DLD1 (cell line): ENCODE measurements around the gene LITAFD.
"Not testable (repeated sequence)": the region's sequence is repeated elsewhere in the genome, so short reads cannot be mapped to it uniquely, and the experiment has no call there.

ENCODE experiments used
- in situ Hi-C: cut with HindIII; loops from 2 replicates; pipeline ENCODE4 v1.10.0; 2017; ENCODE audit warnings: low sequenced_read_pairs

LITAFD gene

DNA sequence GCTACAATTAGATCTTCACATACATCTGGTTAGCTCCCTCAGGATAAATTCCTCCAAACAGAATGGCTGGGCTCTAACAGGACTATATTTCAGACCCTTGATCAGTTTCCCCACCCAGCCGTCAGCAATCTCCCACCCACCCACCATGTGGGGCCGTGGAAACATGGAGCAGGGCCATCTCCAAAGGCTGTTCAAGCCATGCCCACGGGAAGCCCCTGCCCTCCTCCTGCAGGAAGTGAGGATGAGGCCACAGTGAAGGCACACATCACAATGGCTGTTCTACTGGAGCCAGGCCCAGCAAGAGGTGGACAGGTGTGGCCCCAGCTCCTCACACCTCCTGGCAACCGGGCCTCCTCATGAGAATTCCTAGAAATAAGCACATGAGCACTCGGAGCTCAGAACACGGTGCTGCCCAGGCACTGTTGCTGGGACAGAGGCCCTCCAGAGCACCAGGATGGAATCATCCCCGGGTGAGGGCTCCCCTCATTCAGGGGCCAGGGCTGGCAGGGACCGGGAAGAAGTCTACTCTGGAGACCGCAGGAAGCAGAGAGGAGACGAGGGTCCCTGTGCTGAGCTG lies at the start of gene LITAFD:
LITAFD (plus strand) TSS at position 311 of the 577 bp plus-strand sequence. CDS start 2,005 bp downstream, outside the sequence.
- in situ Hi-C loops: no loop called here

DNA sequence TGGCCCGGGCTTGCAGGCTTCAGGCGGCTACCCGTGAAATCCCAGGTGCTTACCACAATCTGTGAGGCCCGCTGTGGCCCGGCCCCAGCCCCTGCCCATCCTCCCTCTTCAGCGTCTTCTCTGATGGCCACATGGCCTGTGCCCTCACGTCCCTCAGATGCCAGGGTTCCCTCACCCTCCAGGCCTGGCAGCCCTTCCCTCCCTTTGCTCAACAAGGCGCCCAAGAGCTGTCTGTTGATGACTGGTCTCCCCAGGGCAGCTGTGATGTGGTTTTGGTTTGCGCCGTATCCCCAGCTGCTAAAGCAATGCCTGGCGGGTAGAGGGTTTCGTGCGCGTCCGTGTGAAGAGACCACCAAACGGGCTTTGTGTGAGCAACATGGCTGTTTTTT lies 49.4 kb upstream of the LITAFD start:
- in situ Hi-C loops: no loop called here

DNA sequence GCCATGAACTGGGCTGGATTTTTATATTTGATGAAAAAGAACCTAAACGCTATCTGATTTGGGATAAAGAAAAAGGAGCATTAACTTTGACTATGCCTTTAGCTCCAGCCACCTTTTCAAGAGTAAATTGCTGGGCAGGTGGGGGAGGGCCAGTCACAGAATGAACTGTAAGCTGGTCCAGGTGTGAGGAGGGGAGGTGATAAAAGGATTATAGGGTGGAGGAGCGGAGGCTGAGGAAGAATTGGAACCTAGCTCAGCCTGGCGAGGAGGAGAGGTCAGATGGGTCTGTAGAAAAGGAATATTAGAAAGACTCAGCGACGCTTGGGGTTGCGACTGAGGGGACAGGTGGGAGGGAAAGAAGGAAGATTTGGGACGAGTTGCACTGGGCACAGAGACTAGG lies 45.4 kb upstream of the LITAFD start:
- in situ Hi-C loops: not testable (repeated sequence)

DNA sequence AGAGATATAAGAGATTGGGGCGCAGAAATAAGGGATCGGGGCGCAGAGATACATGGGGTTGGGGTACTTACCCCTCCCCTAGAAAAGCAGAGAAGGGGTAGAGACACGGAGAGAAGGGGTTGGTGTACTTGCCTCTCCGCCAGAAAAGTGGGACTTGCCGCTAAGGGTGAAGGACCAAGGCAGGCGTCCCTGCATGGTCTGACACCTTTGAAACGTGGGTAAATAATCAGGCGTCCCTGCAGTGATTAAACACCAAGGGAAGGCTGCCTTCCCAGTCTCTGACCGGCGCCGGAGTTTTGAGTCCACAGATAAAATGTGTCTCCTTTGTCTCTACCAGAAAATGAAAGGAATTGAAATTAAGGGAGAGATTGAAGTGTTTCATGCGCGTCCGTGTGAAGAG lies 44.6 kb upstream of the LITAFD start:
- in situ Hi-C loops: not testable (repeated sequence)

DNA sequence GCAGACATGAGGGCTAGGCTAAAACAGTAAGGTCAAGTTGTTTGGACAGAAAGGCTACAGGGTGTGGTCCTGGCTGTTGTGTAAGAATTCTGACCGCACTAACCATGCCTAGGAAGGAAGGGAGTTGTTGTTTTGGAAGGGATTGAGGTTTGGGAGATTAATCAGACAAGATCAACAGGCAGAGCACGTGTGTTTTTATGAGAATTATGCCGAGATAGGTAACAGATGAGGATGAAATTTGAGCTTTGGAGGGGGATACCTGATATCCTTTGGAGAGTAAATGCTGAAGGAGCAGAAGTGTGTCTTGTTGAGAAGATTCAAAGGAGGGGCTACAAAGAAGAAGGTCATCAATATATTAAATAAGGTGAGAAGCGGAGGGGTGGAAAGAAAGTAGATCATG lies 40.1 kb upstream of the LITAFD start:
- in situ Hi-C loops: not testable (repeated sequence)

DNA sequence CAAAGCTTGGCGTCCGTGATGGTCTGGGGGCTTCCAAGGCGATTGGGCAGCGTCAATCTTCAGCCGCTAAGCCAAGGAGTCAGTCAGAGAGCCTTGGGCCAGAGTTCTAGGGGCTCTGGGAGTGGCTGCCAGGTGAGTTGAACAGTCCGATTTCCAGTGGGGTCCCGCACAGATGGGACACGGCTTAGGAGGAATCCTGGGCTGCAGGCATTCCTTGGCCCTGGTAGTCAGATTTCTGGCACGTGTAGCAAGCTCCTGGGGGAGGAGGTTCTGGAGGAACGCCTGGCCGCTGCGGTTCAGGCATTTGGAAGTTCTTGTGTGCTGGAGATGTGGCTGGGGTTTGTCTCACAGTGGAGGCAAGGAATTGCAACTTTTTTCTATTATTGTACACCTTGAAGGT lies 38.9 kb upstream of the LITAFD start:
- in situ Hi-C loops: not testable (repeated sequence)

DNA sequence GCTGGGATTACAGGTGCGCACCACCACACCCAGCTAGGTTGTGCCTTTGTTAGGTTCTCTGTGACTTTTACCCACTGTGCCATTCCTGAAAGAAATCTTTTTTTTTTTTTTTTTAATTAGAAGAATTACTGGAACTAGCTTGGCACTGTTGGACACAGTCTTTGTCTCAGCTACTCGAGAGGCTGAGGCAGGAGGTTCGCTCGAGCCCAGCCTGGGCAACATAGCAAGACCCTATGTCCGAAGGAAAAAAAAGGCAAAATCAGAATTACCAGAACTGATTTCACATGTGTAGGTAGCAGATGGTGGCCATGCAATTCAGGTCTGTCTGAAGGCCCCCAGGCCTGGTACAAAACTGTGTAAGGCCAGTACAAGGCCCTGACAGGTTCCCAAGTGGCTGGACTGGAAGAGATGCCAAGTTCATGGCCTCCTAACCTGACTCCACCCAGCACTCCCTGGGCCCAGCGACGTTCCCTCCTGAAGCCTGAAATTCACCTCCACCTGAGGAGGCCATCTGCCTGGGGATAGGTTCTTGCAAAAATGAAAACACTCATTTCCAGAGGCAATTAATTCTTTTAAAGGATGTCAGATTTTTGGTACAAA lies 36.4 kb upstream of the LITAFD start:
- in situ Hi-C loops: no loop called here

DNA sequence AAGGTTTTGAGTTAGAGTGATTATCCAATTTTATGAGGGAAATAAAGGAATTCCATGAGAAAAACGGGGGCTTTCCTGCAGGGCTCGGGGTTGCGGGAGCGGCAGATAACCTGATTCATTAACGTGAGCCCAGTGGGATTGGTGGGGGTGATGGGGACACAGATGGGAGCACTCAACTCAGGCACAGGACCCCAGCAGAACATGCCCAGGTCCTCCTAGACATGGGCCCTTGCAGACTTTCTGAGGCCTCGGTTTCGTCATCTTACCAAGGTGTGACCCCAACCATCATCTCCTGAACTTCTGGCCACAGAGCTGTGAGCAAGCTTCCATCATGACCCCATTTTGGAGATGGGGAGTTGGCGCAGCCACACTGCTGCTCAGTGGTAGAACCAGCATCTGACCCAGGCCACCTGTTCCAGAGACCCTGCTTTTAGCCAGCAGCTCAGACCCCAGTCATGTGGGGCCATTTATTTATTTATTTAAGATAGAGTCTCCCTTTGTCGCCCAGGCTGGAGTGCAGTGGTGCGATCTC lies 35.7 kb upstream of the LITAFD start:
- in situ Hi-C loops: no loop called here

DNA sequence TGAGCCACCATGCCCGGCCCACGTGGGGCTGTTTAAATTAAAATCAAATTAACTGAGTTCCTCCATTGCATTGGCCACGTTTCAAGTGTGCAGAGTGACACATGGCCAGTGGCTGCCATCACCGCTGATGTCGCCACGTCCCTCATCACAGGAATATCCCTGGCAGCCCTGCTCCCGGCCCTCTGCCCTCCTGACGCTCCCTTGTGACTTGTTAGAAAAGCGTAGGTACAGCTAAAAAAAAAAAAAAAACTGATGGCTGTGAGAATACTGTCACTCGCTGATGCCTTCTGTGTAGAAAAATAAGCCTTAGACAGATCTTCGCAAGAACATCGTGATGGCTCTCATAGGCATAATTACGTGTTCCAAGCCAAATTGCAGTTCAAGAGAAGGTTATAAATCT lies 35.0 kb upstream of the LITAFD start:
- in situ Hi-C loops: no loop called here

DNA sequence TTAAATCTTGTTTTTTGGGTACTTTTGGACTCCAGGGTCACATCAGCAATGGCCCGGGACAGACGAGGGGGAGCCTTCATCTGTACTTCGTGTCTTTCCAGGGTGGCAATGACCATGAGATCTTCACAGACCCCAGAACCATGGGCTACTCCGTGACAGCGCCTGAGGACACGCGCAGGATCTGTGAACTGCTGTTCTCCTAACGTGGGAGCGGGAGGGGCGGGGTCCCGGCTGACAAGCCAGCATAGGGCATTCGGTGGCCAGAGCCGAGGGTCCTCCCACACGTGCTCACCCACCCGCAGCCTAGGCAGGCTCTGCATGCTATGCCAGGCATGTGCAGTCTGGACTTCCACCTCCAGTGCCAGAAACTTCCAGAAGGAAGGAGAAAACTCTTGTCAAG lies 34.5 kb upstream of the LITAFD start:
- in situ Hi-C loops: no loop called here

DNA sequence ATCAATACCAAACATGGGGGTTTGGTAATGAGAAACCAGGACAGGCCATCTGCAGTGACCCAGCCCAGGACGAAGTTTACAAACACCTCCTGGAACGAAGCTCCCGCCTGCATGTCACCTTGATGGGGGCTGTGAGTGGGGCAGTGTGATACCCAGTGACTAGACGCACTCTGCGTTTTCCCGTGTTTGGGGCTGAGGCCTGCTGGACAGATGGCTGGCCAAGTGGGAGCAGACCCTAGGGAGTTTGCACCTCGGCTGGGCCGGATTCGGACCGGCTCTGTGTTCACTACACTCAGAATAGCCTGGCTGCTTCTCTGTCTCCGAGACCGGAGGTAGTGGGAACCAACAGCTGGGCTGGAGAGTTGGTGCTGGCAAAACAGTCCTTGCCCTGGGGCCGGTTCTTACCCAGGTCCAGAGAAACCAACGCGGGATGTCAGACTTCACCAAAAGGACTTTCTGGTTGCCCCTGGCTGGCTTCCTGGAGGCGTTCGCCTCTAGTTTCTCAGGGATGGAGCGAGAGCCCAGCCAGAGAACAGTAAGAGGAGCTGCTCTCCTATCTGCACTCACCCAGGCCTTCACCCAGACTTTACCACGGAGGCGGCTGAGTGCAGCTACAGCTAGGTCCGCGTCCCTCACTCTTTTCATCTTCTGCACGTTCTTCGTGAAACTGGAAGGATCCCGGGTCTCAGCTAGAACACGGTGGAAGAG lies 33.8 kb upstream of the LITAFD start:
- in situ Hi-C loops: no loop called here

DNA sequence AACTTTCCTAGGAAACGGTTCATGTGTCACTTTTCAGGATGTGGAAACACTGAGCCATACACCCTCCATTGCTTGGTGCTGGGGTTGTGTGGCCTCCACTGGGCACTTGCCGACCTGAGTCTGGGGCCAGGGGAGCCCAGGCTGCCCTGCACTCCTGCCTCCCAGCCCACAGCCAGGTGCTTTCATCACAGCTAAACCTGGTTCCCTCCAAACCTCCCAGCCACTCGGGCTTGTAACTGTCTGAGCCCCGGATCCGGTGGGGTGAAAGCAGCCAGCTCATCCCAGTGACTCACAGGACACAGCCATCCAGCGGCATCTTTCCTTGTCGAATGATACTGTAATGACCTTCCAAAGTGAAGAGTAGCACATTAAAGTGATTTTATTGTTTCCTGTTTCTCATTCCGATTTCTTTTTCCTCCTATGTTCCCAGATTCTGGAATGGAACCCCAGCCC lies 33.2 kb upstream of the LITAFD start:
- in situ Hi-C loops: no loop called here

DNA sequence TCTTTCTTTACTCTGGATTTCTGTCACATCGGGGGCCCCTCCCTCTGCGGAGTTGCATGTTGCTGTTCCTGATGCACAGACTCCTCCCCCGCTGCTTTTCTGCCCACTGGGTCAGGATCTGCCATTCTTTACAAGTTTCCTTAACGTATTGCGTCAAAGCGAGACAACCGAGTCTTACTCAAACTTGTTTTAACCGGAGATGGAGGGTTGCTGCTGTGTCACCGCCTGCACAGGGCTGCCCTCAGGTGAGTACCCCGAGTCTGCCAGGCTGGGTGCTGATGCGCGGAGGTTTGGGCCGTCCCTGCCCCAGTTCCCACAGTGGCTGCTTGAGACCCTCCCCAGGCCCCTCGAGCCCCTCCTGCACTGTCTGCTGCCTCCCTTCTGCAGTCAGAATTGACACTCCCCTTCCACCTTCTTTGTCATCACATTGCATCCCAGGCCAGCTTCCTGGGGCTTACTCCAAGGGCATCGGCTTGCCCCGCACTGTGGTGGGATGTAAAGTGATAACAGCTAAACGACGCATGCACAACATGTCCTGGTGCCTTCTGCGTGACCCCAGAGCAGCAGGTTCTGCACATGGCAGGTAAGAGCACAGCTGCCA lies 32.6 kb upstream of the LITAFD start:
- in situ Hi-C loops: no loop called here

DNA sequence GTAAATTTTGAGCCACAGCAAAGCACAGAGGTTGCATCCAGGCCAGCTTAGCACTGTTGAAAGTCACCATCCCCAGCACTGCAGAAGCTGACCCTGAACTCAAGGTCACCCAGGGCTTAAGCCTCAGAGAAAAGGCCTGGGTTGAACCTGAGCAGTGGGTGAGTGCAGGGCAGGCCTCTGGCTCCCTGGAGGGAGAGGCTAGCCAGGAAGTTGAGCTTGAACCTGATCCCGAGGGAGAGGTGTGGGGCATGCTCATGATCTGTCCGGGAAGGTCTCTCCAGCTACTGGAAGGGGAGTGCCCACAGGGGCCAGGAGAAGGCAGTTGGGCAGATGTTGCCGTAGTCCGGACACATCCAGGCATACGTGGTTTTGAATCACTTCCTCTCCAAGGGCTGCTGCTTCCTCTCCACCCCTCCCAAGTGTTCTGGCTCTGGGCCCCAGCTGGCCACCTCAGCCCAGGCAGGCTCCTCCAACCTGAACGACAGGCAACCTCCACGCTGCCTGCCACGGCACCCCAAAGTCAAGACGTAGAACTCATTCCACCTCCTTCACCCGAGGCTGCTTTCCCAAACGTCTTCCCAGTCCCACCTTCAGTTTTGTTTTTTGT lies 31.8 kb upstream of the LITAFD start:
- in situ Hi-C loops: no loop called here

DNA sequence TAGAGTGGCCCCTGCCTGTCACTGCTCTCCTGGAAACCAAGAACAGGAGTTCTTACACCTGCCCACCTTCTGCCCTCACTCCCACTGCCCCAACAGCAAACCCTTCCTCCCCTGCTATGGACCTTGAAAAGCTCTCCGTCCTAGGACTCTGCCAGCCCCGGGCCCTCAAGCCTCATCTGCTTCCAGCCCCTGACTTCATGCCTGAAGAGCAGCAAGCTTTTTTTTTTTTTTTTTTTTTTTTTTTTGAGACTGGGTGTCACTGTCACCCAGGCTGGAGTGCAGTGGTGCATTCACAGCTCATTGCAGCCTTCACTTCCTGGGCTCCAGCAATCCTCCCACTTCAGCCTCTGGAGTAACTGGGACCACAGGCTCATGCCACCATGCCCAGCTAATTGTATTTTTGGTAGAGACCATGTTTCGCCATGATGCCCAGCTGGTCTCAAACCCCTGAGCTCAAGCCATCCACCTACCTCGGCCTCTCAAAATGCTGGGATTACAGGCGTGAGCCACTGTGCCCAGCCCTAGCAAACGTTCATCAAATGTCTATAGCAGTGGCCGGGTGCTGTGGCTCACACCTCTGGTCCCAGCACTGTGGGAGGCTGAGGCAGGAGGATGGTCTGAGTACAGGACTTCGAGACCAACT lies 30.3 kb upstream of the LITAFD start:
- in situ Hi-C loops: no loop called here

DNA sequence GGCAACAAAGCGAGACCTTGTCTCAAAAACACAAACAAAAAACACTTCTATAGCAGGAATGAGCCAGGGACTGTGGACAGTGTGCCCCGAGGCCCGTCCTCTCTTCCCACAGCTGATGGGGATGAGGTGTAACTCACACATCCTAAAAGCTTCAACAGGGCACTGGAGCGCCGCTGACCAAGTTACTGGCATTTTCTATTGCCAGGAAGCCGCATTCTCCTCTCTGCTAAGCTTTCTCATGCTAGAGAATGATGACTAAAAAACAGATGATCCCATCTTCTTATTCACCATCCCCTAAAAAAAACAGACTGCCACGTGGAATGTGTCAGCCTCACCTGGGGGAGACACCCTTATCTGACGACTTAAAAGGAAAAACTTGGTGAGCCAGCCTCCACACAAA lies 29.6 kb upstream of the LITAFD start:
- in situ Hi-C loops: no loop called here

DNA sequence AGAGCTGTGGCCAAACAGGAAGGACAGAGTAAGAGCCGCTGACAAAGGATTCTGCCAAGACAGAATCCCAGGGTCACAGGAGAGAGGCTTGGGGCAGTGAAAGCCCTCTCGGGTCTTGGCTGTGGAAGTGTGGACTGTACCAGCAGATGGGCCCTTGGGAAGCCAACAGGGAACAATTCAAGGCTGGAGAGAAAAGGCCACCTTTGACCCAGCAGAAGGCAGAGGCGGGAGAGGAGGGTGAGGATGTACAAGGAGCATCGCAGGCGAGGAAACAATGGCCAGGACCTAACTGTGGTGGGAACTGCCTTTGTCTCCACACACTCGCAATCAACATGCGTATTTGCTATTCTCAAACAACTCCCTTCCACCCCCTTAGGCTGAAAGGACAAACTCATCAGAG lies 29.0 kb upstream of the LITAFD start:
- in situ Hi-C loops: no loop called here

DNA sequence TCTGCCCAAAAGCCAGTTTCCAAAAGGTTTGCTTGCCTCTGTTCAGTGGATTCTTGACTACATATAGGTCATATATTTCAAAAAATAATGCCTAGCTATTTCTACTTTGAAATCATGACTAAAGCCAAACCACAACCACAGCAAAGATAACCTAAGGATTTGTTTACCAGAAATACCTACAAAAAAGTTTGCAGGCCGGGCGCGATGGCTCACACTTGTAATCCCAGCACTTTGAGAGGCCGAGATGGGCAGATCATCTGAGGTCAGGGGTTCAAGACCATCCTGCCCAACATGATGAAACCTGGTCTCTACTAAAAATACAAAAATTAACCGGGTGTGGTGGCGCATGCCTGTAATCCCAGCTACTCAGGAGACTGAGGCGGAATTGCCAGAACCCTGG lies 28.5 kb upstream of the LITAFD start:
- in situ Hi-C loops: no loop called here

DNA sequence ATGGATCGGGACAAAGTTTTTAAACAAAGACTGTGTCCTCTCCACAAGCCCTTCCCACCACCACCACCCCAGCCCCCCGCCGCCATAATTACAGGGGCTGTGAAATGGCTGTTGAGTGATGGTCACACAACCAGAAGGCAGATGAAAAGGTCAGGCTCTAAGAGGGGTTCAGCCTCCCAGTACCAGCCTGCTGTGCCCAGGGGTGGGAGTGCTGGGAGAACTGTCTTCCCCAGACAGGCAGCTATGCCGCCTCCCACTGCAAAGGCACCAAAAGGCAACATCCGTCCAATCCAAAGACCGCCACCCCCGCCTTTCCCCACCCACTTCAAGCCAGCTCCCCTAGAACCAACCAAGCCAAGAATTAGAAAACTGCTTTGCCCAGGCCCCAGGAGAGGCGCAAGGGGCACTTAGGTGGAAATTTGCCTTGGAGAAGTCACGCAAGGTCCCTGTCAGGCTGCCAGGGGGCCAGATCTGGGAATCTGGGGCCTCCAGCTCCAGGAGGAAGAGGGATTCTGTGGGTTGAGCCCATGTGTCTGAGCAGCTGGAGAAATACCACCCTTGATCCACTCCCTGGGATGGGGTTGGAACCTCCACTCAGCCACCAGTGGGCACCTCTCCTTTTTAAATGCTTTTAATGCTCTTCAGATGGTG lies 27.7 kb upstream of the LITAFD start:
- in situ Hi-C loops: no loop called here

DNA sequence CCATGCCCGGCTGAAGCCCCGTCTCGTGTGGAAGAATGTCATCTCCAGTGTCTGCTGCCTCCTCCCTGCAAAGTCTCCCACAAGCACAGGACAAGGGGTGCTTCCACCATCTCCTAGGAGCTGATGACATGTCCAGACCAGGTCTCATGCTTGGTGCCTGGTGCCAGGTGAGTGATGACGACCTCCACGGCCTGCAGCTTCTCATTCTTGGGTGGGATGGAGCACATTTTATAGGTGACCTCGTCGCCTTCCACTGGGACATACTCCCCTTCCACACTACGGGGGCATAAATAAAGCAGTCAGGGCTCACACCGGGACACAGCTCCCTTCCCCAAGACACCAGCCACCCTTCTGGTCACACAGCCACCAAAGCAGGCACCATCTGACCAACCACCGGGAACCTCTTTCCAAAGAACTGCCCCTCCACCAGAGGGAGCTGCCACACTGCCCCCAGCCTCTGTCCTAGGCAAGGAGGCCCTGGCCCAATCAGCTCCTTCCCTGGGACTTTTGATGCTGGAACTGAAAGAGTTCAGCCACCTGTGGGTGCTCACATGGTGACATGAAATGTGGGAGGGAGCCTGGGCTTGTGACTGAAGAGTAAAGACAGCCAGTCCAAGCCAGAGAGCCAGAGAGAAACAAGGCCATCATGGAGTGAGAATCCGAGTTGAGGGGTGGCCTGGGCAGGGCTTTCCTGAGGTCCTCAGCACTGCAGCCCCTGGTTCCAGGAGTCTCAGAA lies 26.9 kb upstream of the LITAFD start:
- in situ Hi-C loops: no loop called here
